Esophagus squamous epithelium (tissue), 5 donors: ENCODE results near the gene CIAO2B. TPM values are rescaled to one million over a fixed set of nuclear protein-coding genes. Genes with fewer than 3 reads are reported as not detected.
"Not testable (repeated sequence)": the region's sequence is repeated elsewhere in the genome, so short reads cannot be mapped to it uniquely, and the experiment has no call there.

Experiments used
- DNase-seq: peaks from one replicate; lab custom pipeline; 2025; lab: John Stamatoyannopoulos, UW
- H3K27ac ChIP-seq, 4 donors: fragments of 200-600 bp; sonication (generic); one replicate each; pipeline ENCODE4 v1.5.1; 2016 to 2019; ENCODE audit warnings: mild to moderate bottlenecking in 1 of 4
- H3K27me3 ChIP-seq, 4 donors: fragments of 200-600 bp; sonication (generic); 1 replicate in 3 of 4; 2 replicates in 1 of 4; pipeline versions ENCODE4 v1.5.1 to v1.6.0; 2017 to 2021; ENCODE audit warnings: antibody characterized with exemption in 1 of 4
- H3K36me3 ChIP-seq, 3 donors: fragments of 200-600 bp; sonication (generic); one replicate each; pipeline ENCODE4 v1.5.1; 2016 to 2019
- H3K4me1 ChIP-seq, 3 donors: fragments of 200-600 bp; sonication (generic); one replicate each; pipeline ENCODE4 v1.5.1; 2017 to 2019
- H3K4me3 ChIP-seq, 4 donors: fragments of 200-600 bp; sonication (generic); 1 replicate in 3 of 4; 2 replicates in 1 of 4; pipeline ENCODE4 v1.5.1; 2016 to 2019; ENCODE audit warnings: mild to moderate bottlenecking in 2 of 4, moderate library complexity in 1 of 4
- H3K9me3 ChIP-seq, 3 donors: fragments of 200-600 bp; sonication (generic); one replicate each; pipeline ENCODE4 v1.5.1; 2016 to 2019
- POLR2A ChIP-seq, 4 donors: fragments of 450-650 bp; IDR thresholded peaks; one replicate each; pipeline ENCODE4 v1.6.1; 2017; ENCODE audit warnings: antibody characterized with exemption in 4 of 4, mild to moderate bottlenecking in 4 of 4, moderate library complexity in 3 of 4
- WGBS, 2 donors: methylation state at CpG; one replicate each; pipeline ENCODE4 v1.1.5; 2018; 5-methylcytosine and 5-hydroxymethylcytosine counted together
- intact Hi-C: fragments of 100-400 bp; cut with DNase I; formaldehyde crosslinking; loops from one replicate; pipeline ENCODE4 v1.15.0; 2022
- total RNA-seq, 4 donors: library from RNA; depleted of rRNA; stranded (reverse); fragments of >200 nt; gene quantifications; one replicate each; pipeline ENCODE4 v1.1.0, GENCODE V29; 2016
- TF ChIP-seq, protein P1 (sequence below), 6 experiments: fragments of 450-650 bp in 4 of 6; fragments of 200-600 bp in 2 of 6; sonication (generic) in 2 of 6; IDR thresholded peaks; one replicate each; pipeline ENCODE4 v1.5.1; 2016 to 2019; ENCODE audit warnings: antibody characterized with exemption in 6 of 6, mild to moderate bottlenecking in 4 of 6, moderate library complexity in 4 of 6
- donor health status: DM: yes; HTN: yes; CAD: no.

Gene CIAO2B
- total RNA-seq, 4 donors from 2014 or later = 112 to 153 (median 126) TPM

DNA sequence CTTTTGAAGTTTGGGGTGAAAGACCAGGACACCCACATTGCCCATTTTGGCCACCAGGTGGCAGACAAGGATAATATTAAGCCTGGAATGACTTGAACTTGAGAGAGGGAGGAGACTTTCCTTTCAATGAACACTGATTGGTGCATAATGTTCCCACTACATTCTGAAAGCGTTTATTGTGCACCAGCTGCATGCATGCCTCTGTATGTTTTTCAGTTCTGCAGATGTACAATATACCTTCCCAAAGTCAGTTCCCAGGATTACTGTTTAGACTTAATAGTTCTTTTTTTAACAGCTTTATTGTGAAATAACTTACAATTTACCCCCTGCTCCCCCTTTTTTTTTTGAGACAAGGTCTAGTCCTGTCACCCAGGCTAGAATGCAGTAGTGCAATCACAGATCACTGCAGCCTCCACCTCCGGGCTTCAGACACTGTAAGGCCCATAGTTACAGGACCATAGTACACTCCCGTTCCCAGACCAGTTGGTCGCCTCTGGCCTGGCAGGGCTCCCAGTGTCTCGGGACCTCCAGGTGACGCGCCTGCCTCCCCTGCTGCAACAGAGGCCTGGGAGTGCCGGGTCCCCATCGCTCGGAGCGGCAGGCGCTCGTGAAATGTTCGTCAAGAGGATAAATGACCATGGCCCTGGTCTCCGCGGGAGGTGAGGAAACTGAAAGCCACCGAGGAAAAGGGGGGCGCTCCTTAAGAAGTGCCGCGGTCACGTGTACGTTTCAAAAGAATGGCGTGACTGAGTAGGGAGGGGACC is 13.3 kb upstream of the CIAO2B start:
- peaks cover 14 to 23% (median 16%) of the 10 kb centered on the region in 3 donors for H3K36me3 ChIP-seq
- intact Hi-C loops = no loop called here
- DNase-seq = no peak
- TF ChIP-seq POLR2A (IDR thresholded peaks at IDR 0.05) = no peak
- TF ChIP-seq, protein P1, sequence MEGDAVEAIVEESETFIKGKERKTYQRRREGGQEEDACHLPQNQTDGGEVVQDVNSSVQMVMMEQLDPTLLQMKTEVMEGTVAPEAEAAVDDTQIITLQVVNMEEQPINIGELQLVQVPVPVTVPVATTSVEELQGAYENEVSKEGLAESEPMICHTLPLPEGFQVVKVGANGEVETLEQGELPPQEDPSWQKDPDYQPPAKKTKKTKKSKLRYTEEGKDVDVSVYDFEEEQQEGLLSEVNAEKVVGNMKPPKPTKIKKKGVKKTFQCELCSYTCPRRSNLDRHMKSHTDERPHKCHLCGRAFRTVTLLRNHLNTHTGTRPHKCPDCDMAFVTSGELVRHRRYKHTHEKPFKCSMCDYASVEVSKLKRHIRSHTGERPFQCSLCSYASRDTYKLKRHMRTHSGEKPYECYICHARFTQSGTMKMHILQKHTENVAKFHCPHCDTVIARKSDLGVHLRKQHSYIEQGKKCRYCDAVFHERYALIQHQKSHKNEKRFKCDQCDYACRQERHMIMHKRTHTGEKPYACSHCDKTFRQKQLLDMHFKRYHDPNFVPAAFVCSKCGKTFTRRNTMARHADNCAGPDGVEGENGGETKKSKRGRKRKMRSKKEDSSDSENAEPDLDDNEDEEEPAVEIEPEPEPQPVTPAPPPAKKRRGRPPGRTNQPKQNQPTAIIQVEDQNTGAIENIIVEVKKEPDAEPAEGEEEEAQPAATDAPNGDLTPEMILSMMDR (IDR thresholded peaks at IDR 0.05) = peak; percentile 90 to 97 (median 94)
- peak overlapping the region; percentile 34 to 62 (median 50) for H3K4me3 ChIP-seq
- H3K4me1 ChIP-seq = peaks cover 13 to 51% (median 14%) of the 10 kb centered on the region in 3 donors
- H3K27ac ChIP-seq = peak overlapping the region in 3 of 4 donors; percentile 29 to 61 (median 36)
- peaks cover 0 to 18% (median 0%) of the 10 kb centered on the region in 4 donors for H3K27me3 ChIP-seq
- no peaks in the 10 kb centered on the region for H3K9me3 ChIP-seq
- 0% methylated on average over 1 to 11 of the region's 23 CpGs for WGBS, 2 donors

DNA sequence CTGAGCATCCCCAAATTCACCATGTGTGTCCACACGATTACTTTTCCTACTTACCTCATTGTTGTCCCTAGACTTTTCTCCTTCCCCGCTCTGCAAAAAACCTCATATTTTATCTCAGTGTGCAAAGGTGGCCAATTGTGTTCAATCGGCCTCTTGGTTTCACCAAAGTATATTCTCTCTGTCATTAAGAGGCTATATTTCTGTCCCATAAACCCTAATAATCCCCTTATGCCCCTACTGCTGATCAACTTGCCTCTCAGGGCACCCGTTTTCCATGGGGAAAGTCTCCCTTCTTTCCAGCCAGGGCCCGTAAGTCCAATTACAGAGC is 12.7 kb upstream of the CIAO2B start:
- Histone ChIP-seq H3K36me3 (peaks cover 18 to 28% (median 21%) of the 10 kb centered on the region in 3 donors), H3K4me3 (no peak overlapping the region), H3K4me1 (peaks cover 13 to 46% (median 14%) of the 10 kb centered on the region in 3 donors), H3K9me3 (no peaks in the 10 kb centered on the region), H3K27ac (no peak overlapping the region), H3K27me3 (peaks cover 0 to 14% (median 0%) of the 10 kb centered on the region in 4 donors)
- intact Hi-C loops = no loop called here
- no peak for TF ChIP-seq POLR2A (IDR thresholded peaks at IDR 0.05)
- TF ChIP-seq, protein P1 (IDR thresholded peaks at IDR 0.05) = no peak
- no peak for DNase-seq
- WGBS, 2 donors = 25 to 31% methylated on average over 5 of the region's 5 CpGs

DNA sequence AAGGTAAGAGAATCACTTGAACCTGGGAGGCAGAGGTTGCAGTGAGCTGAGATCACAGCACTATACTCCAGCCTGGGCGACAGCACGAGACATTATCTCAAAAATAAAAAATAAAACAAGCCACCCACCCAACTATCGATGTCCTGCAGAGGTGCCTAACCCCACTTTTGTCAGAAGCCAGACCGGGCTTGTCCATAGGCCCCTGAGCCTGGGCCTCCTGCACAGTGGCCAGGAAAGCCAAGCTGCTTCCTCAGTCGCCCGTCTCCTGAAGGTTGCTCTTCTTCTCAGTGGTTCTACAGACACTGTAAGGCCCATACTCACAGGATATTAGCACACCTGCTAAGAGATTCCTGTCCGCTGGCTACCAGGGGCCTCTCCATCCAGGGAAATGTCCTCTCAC is 12.3 kb upstream of the CIAO2B start:
- intact Hi-C loops = no loop called here
- 68 to 72% methylated on average over 7 of the region's 7 CpGs for WGBS, 2 donors
- Histone ChIP-seq H3K9me3 (no peaks in the 10 kb centered on the region), H3K27me3 (peaks cover 0 to 12% (median 0%) of the 10 kb centered on the region in 4 donors), H3K36me3 (peaks cover 22 to 32% (median 25%) of the 10 kb centered on the region in 3 donors), H3K4me1 (peaks cover 13 to 45% (median 14%) of the 10 kb centered on the region in 3 donors), H3K4me3 (no peak overlapping the region), H3K27ac (no peak overlapping the region)
- no peak for DNase-seq
- TF ChIP-seq POLR2A (IDR thresholded peaks at IDR 0.05) = no peak
- TF ChIP-seq, protein P1 (IDR thresholded peaks at IDR 0.05) = no peak

DNA sequence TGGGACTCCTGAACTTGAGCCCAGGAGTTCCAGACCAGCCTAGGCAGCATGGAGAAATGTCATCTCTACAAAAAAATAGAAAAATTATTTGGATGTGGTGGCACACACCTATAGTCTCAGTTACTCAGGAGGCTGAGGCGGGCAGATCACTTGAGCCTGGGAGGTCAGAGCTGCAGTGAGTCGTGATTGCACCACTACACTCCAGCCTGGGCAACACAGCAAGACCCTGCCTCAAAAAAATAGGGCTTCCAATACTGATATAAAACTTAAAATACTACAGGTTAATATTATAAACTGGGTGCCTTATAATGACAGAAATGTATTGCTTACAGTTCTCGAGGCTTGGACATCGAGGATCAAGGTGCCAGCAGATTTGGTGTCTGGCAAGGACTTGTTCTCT is 11.7 kb upstream of the CIAO2B start:
- no peak for DNase-seq
- H3K9me3 ChIP-seq = no peaks in the 10 kb centered on the region
- H3K36me3 ChIP-seq = peaks cover 28 to 38% (median 31%) of the 10 kb centered on the region in 3 donors
- WGBS, 2 donors = 67 to 74% methylated on average over 4 of the region's 4 CpGs
- intact Hi-C loops = no loop called here
- H3K27me3 ChIP-seq = peaks cover 0 to 12% (median 0%) of the 10 kb centered on the region in 4 donors
- TF ChIP-seq, protein P1 (IDR thresholded peaks at IDR 0.05) = no peak
- no peak for TF ChIP-seq POLR2A (IDR thresholded peaks at IDR 0.05)
- H3K4me3 ChIP-seq = no peak overlapping the region
- H3K4me1 ChIP-seq = peaks cover 13 to 41% (median 14%) of the 10 kb centered on the region in 3 donors
- no peak overlapping the region for H3K27ac ChIP-seq

DNA sequence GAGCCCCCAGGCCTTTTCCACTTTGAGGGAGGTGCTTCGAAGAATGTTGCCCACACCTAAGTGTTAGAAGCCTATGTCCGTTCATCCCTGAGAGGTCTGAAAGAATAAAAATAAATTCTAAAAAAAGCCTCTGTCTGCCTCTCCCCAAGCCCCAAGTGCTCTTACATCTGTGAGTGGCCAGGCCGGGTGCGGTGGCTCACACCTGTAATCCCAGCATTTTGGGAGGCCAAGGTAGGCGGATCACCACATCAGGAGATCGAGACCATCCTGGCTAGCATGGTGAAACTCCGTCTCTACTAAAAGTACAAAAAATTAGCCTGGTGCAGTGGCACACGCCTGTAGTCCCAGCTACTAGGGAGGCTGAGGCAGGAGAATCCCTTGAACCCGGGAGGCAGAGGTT is 10.8 kb upstream of the CIAO2B start:
- 80 to 91% methylated on average over 6 to 7 of the region's 9 CpGs for WGBS, 2 donors
- DNase-seq, intact Hi-C loops, H3K4me3 ChIP-seq, H3K27me3 ChIP-seq, H3K9me3 ChIP-seq: not testable (repeated sequence)
- H3K4me1 ChIP-seq = peaks cover 13 to 34% (median 14%) of the 10 kb centered on the region in 3 donors
- peaks cover 37 to 48% (median 41%) of the 10 kb centered on the region in 3 donors for H3K36me3 ChIP-seq
- peak overlapping the region in 1 of 4 donors; percentile 6 for H3K27ac ChIP-seq
